Endothelial cell of hepatic sinusoid (primary cell): Measurements from ENCODE around the gene ERG28.

ENCODE experiments used
- in situ Hi-C: cut with HindIII; loops from 2 replicates; pipeline ENCODE4 v1.10.0; 2017; ENCODE audit warnings: low sequenced_read_pairs

Gene ERG28

DNA sequence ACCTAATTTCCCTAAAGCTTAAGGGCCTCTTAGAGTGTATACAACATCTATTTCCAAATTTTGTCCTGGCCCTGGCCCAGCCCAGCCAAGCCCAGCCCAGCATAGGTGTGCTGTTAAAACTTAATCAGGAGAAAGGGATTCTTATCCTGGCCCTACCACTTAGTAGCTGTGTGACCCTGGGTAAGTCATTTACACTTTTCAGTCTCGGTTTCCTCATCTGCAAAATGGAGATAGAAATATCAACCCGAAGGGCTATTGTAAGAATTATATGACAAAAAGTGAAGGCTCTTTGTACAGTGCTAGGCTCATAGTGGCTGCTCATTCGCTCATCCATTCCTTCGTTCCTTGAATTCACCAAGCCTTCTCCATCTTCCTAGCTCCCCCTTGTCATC lies 442 bp downstream of the ERG28 start:
- in situ Hi-C loops, result no loop called here

DNA sequence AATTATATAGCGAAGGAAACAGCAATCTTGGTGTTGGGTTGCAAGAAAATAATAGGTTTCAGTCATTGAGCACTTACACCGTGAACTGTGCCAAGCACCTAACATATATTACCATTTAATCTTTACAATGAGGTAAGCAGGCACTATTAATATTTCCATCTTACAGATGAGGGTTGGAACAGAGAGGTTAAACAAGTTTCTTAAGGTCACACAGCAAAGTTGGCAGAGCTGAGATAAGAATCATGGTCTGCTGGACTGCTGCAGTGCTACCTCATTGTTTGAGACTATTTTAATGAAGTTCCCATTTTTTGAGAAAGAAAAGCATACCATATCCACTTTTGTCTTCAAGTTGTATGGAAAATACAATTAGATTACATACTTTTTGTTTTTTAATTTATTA lies 1.7 kb downstream of the ERG28 start:
- in situ Hi-C loops, result no loop called here

DNA sequence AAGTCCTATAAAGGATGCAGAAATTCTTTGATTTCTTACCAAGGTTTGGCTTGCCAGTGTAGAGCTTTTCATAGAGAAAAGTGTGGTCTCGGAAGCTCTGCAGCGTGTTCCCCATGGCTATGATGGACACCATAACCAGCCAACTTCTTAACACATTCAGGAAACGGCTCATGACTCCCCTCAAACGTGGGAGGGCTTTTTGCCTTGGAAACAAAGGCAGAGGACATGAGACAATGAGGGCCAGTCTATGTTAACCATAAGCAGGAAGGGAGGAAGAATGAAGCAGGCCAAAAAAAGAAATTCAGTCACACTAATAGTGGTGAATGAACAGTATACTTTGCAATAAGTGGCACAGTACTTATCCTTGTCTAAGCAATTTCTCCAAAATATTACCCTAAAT lies 3.3 kb downstream of the ERG28 start:
- in situ Hi-C loops, result no loop called here

DNA sequence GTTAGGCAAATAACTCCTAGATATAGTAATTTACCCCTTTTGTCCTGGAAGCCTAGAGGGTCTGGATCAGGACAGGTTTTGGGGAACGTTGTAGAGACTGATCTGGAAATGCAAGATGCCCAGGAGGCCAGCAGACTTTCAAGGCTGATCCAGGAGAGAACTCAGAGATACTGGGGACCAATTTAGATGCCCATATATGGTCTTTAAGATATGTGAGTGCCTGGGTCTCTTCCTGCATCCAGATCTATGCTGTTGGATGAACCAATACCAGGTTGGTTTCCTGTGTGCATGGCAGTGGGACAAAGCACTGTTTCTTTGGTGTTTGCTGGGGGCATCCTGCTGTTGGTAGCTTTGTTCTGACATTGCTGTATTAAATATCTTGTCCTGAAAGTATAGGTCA lies 5.4 kb downstream of the ERG28 start:
- in situ Hi-C loops, result no loop called here

DNA sequence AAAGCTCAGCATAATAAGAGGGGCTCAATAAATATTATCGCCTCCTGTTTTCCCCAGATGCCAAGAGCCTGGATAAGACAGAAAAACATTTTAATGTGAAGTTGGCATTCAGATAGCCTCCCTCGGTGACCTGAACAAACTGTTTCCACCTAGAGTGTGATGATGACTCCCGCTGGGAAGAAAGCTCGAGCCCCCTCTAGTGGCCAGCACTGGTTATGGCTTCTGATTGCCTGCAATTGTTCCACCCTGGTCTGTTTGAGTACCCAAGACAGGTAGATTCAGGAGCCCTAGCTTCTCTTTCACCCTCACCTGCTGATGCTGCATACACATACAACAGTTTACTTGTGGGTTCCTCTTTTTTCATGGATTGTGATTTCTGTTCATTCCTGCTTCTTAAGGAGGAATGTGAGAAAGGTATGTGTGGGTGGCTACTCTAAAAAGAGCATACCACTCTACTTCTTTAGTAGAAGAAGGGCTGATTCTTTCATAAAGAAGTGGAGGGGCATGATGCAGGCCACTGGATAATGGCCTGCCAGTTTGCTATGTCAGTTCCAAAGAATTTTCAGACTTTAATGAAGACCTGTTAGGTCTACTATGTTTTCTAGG lies 6.4 kb downstream of the ERG28 start:
- in situ Hi-C loops, result no loop called here

DNA sequence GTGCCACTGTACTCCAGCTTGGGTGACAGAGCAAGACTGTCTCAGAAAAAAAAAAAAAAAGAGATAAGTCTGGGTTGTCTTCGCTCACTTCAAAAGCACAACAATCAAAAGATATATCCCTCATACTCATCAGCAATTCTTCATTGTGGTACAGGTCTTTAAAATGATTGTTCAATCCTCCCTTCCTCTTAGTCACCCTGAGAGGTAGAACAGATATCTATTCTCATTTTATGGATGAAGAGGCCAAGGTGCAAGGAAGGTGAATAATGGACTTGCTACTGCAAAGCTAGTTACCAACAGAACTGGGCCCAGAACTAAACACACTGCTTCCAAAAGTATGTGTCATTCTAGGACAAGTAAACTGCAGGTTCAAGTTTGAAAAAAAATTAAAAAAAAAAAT lies 7.1 kb downstream of the ERG28 start:
- in situ Hi-C loops, result no loop called here

DNA sequence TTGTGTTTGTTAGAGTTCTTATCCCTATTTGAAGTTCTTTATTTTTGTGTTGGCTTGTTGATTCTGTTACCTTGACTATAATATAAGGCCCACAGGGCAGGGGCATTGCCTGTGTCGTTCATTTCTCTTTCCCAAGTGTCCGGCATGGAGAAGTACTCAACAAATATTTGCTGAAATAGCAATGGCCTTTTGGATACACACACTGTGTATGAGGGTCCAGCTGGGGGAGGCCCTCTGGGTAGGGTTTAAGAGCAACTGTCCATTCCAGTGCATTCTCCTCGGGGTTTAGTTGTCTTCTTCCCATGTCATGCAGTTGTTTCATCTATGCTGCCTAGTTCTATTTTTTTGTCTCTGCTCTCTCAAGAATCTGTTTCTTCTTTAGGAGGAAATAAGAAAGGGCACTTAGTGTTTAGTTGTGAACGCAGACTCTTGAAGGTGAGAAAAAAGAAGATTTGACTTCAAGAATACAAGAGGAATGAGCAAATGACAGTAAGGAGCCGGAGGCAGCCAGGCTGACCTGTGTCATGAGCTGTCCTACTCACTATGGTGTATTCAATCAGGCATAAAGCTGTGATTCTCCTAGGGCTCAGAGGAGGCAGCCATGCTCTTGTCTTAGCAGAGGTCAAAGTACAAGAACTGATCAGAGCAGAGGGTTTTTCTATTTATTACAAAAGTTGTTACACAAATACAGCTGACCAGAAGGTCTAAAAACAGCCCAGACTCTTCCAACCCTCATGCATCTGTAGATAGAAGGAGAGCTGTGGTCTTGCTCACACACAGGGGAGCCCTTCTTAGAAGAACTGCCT lies 10.2 kb downstream of the ERG28 start:
- in situ Hi-C loops, result no loop called here

DNA sequence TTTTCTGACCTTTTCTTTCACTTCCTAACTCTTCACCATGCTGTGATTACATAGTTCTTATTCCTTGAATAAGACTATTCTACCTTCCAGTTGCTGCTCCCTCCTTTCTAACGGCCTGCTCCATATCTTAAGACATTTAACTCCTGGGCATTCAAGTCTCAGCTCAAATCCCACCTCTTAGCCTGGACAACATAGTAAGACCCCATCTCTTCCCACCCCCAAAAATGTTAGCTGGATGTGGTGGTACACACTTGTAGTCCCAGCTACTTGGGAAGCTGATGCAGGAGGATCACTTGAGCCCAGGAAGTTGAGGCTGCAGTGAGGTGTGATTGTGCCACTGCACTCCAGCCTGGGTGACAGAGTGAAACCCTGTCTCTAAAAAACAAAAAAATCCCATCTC lies 10.9 kb downstream of the ERG28 start:
- in situ Hi-C loops, result loop anchor here (5.0 kb wide), 1 partner anchor 87 kb away; no protein-coding TSS in a partner anchor

DNA sequence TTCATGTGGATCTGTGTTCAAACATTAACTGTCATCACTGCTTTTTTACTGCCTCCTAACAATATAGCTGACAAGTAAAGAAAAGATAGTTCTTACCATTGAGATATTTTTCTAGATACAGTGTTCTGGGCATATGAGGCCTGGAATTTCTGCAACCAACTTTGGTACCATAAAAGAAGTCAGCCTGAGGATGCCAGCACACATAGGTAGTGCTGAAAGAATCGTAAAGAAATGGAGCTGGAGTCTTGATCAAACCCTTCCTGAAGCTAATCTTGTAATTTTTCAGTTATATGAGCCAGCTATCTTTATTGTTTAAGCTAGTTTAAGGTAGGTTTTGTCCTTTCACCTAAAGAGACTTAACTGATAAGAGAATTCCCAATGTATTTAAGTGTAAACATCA lies 11.3 kb downstream of the ERG28 start:
- in situ Hi-C loops, result loop anchor here (5.0 kb wide), 1 partner anchor 87 kb away; no protein-coding TSS in a partner anchor

DNA sequence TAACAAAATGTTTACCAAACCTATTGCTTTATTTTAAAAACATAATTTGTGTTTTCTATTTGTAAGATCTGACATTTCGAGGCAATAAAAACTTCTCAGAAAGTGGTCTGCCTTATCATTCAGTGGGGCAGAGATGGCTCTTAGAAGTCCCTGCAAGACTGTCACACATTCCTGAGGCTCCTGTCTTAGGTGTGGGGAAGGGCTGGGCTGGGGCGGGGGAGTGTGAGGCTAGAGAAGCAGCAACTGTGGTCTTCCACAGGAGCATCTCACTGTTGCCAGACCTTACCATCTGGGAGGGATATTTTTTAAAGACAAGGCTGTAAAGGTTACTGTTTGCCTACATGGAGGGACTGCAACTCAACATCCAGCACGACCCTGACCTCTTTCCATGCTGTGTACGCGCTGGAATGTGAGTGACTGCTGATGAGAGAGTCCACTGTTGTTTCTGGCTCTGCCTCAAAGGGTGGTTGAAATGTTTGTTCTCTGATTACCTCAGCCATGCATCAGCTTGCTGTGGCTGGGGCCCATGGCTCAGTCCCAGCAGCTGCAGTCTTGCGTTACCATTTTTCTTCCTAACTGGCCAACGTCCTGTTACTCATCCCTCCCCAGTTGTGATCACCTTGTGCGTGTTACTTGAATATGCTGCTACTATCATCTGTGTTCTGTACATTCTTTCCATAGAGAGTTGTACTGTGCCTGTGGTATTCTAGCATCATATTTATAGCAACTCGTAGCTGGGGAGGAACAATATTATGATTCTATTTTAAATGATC lies 12.4 kb downstream of the ERG28 start:
- in situ Hi-C loops, result loop anchor here (5.0 kb wide), 1 partner anchor 86 kb away; no protein-coding TSS in a partner anchor

DNA sequence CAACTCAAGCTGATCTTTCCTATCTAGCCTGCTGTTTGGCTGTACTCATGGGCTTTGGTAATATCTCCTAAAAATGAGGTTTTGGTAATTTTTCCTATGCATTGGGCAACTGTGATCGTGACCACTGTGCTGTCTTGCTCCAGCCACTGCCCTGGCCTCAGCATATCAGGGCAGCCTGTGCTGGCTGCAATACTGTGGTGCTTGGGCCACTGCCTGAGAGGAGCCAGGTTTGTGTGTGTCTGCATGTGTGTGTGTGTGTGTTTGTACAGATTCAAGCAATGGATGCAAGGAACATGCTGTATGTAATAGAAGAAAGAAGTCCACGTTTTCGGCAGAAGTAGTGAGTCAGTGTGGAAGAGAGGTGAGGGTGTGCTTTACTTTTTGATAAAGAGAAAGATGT lies 13.0 kb downstream of the ERG28 start:
- in situ Hi-C loops, result loop anchor here (5.0 kb wide), 1 partner anchor 85 kb away; no protein-coding TSS in a partner anchor

DNA sequence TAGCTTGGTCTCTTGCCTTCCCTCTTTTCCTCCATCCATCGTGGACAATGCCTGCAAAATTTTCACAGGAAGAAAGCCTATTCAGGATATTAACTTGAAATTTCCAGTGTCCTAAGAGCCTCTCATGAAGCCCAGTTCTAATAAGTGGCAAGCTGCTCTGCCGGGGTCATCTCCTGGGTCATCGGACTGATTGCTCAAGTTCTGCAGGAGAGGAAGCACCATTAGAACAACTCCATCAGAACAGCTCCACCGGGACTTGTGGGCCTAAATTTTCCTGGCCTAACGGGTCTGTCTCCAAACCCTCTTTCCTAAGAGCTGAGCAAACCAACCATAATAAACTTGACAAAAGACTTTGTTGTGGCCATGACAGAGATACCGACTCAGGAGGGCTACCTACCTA lies 13.9 kb downstream of the ERG28 start:
- in situ Hi-C loops, result loop anchor here (5.0 kb wide), 1 partner anchor 84 kb away; no protein-coding TSS in a partner anchor

DNA sequence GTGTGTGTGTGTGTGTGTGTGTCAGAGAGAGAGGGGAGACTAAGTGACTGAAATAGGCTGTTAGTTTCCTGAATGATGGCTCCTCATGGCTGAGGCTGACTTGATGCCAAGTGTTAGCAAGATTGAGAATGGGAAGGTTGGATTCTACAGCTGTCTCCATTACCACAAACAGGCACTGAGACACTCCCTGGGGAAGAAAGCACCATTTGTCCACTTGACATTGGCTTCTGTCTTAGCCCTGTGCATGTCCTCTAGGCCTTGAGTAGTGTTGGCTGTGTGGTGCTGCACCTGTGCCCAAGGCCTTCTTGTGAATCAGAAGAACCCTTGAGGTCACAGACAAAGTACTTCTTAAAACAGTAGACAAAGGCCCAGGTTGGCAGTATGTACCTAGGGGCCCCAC lies 15.6 kb downstream of the ERG28 start:
- in situ Hi-C loops, result loop anchor here (5.0 kb wide), 1 partner anchor 83 kb away; no protein-coding TSS in a partner anchor

DNA sequence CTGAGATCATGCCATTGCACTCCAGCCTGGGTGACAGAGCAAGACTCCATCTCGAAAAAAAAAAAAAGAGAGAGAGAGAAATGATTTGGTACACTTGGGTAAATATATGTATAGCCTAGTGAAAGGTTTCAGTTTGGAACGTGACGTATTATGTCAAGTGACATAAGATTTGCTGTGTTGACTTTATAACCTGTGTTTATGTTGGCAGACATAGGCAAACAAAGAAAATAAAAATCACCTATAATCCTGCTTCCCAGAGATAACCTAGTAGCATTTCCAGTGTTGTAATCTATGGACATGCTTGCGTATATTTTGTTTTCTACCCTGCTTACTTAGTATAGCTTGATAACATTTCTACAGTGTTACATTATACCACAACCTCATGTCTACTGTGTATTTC lies 16.7 kb downstream of the ERG28 start:
- in situ Hi-C loops, result no loop called here

DNA sequence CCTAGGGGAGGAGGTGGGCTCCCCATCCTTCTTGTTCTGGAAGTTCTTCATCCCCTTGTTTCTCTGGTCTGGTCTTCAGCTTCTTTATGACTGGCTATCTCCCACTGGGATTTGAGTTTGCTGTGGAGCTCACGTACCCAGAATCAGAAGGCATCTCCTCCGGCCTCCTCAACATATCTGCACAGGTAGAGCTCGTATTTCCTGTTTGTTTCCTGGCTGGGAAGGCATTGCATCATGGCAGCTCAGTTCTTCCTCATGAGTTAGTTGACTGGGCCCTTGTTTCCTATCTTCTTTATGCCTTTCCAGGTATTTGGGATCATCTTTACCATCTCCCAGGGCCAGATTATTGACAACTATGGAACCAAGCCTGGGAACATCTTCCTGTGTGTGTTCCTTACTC lies 19.8 kb downstream of the ERG28 start:
- in situ Hi-C loops, result no loop called here

DNA sequence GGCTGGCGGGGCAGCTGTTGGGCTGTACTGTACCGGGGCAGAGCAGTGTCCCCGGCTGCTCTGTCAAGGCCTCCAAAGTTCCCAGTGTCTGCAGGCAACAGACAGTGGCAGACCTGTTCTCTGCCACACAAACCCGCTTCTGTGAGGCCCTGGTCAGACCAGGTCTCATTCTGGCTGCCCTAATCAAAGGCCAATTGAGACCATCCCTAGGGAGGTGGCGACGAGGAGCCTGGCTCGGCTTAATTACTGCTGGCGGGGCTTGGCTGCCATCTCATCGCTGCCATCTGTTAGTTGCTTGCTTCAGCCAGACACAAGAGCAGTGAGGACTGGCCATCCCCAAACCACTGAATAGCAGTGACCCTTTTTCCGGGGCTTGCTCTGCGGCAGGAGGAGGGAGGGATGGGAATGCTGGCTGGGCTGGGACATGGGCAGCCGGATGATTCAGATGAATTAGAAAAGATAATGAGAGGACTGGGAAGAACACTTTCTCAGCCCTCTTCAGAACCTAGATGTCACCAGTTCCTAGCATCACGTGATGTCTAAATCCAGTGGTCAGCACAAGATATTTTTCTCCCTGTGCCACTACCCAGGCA lies 24.5 kb downstream of the ERG28 start:
- in situ Hi-C loops, result no loop called here

DNA sequence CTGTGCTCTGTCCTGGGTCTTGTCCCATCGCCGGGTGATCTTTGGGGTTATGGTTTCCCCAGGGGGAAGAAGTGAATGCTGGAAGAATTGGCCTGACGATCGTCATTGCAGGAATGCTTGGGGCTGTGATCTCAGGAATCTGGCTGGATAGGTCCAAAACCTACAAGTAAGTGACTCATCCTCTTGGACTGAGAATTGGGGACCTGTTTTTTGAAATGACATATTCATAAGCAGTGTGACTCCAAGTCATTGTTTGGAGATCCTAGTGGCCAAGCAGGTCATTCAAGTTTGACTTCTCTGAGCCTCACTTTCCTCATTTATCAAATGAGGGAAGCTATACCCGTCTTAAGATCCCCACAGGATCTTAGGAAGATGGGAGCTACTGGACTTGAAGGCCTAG lies 25.8 kb downstream of the ERG28 start:
- in situ Hi-C loops, result no loop called here

DNA sequence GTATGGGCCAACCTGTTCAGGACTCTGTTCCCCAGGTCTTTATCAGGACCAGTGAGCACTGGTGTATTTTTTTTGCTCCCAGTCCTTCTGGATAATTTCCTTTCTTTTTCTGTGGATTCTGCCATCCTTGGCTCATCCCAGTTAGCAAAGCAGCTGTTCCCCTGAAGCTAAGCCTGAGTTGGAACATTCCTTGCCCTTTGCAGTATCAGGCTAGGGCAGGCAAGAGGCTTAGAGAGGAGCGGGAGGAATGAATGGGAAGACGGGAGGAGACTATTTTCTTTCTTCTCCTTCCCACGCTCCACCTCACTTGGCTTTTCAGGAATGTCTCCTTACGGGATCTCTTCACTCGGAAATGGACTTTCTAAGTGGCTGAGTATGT lies 29.2 kb downstream of the ERG28 start:
- in situ Hi-C loops, result no loop called here

DNA sequence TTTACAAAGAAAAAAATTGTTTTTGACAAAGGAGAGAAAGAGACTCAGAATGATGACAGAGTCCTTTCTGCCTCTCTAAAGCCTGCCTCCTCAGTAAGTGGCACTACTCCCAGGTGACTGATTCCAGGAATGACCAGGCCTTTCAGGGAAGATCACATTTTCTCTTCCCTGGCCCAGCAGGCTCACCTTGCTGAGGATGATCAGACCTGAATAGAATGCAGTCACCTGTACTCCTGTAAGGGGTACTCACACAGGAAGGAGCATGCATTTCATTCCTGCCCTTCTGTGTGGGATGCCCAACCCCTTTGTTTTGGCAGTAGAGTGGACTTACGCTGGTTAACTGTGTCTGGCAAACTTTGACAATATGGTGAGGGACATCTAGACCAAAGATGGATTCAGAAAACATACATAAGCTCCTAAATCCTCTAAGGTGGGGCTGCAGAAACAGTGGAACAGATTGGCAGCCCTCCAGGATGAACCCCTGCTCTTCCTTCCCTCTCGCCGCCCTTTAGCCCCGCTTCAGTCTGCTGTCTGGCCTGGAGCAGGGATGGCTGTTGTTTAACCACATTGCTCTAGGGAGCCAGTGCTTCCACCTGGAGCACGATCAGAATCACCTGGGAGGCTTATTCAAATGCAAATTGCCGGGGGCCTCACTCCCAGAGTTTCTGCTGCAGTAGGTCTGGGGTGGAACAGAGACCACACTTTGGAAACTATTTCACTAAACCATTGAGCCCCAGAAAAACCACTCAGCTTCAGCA lies 29.8 kb downstream of the ERG28 start:
- in situ Hi-C loops, result no loop called here

DNA sequence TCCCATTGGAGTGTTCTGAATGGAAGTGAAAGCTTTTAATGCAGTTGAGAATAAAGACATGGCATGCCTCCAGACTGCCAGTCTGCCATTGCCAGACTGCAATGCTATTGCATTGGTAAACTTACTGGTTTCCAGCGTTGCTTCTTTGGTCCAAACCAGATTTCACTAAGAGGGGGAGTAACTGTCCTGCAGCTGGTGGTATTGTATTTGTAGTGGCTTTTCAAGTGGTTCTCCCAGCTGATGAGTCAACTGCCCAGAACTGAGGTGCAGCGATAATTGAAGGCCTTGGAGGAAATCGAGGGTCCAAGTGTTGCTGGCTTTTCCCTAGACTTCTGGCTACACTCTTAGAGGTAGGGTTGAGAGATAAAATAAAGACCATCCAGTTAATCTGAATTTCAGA lies 31.9 kb downstream of the ERG28 start:
- in situ Hi-C loops, result no loop called here

DNA sequence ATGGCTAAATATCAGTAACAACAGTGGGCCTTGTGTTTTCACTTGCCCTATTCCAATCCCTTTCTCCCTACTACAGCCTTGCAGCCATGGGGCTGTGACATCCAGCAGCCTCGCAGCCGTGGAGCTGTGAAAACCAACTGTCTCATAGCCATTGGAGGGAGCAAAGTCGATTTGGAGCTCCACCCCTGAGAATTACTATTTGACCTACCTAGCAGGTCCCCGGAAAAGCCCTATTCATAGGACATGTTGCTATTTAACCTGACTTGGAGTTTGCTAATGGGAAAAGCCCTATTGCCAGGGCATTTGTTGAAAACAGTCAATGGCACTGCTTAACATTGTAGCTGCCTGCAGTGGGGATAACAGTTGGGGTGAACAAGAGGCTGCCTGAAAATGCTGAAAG lies 33.3 kb downstream of the ERG28 start:
- in situ Hi-C loops, result no loop called here
